SK-N-SH (cell line): Measurements from ENCODE around the gene GALNT17. TPM values are rescaled to one million over a fixed set of nuclear protein-coding genes. Genes with fewer than 3 reads are reported as not detected.

Experiments
- CTCF ChIA-PET: fragments of 300-600, 350-600 bp; formaldehyde crosslinking; extraction: SDS; loops from one replicate; lab custom pipeline; 2021; lab: Yijun Ruan, JAX
- POLR2A ChIA-PET: fragments of 350-600 bp; sonication (Branson Sonifier 250); formaldehyde crosslinking; extraction: SDS; loops from one replicate; lab custom pipeline; 2020; ENCODE audit warnings: antibody characterized with exemption, inconsistent platforms; lab: Yijun Ruan, JAX
- DNase-seq: peaks from one replicate; pipeline ENCODE4 v3.0.0; 2012
- H2AFZ ChIP-seq: fragments of 200-600 bp; sonication (generic); 2 replicates; pipeline ENCODE4 v1.8.1; 2016; ENCODE audit warnings: antibody characterized with exemption, mild to moderate bottlenecking, low read depth
- H3F3A ChIP-seq: fragments of 200-600 bp; sonication (generic); replicated peaks from 2 replicates; pipeline ENCODE3; 2016; ENCODE audit warnings: antibody characterized with exemption, mild to moderate bottlenecking; ENCODE audit not compliant: insufficient read depth
- H3K27ac ChIP-seq, 2 experiments: fragments of 200-500 bp in 1 of 2; fragments of 200-600 bp in 1 of 2; sonication (Bioruptor generic) in 1 of 2; sonication (generic), shearing (Covaris generic) in 1 of 2; 2 replicates each; pipeline versions ENCODE4 v1.5.1 to v1.6.1; 2014 to 2016; ENCODE audit warnings: low read depth in 2 of 2, inconsistent platforms in 1 of 2, low read length in 1 of 2, mild to moderate bottlenecking in 1 of 2, mixed read lengths in 1 of 2
- H3K27me3 ChIP-seq: fragments of 200-600 bp; sonication (generic), shearing (Covaris generic); 2 replicates; pipeline ENCODE4 v1.6.1; 2016; ENCODE audit warnings: mixed run types; ENCODE audit not compliant: insufficient read depth
- H3K36me3 ChIP-seq, 2 experiments: fragments of 200-500 bp in 1 of 2; fragments of 200-600 bp in 1 of 2; sonication (Bioruptor generic) in 1 of 2; sonication (generic) in 1 of 2; replicated peaks in 1 of 2; 2 replicates each; pipeline versions ENCODE3 to v1.5.1; 2014 to 2016; ENCODE audit warnings: low read length in 1 of 2, mild to moderate bottlenecking in 1 of 2; ENCODE audit not compliant: insufficient read depth in 2 of 2, control insufficient read depth in 1 of 2
- H3K4me1 ChIP-seq, 2 experiments: fragments of 200-500 bp in 1 of 2; fragments of 200-600 bp in 1 of 2; sonication (Bioruptor generic) in 1 of 2; sonication (generic), shearing (Covaris generic) in 1 of 2; 2 replicates each; pipeline versions ENCODE4 v1.5.1 to v1.6.1; 2014 to 2016; ENCODE audit warnings: low read depth in 1 of 2, low read length in 1 of 2, mixed run types in 1 of 2; ENCODE audit not compliant: insufficient read depth in 2 of 2, control insufficient read depth in 1 of 2
- H3K4me2 ChIP-seq: fragments of 200-600 bp; sonication (generic), shearing (Covaris generic); 2 replicates; pipeline ENCODE4 v1.6.1; 2017; ENCODE audit warnings: mixed run types
- H3K4me3 ChIP-seq, 2 experiments: fragments of 200-500 bp in 1 of 2; fragments of 200-600 bp in 1 of 2; sonication (Bioruptor generic) in 1 of 2; sonication (generic), shearing (Covaris generic) in 1 of 2; 2 replicates each; pipeline versions ENCODE4 v1.5.1 to v1.8.1; 2014 to 2016; ENCODE audit warnings: low read depth in 2 of 2, inconsistent platforms in 1 of 2, low read length in 1 of 2, mild to moderate bottlenecking in 1 of 2, mixed read lengths in 1 of 2, moderate library complexity in 1 of 2
- H3K79me2 ChIP-seq: fragments of 200-600 bp; sonication (generic); 2 replicates; pipeline ENCODE4 v1.8.1; 2017; ENCODE audit warnings: mild to moderate bottlenecking; ENCODE audit not compliant: insufficient read depth
- H3K9ac ChIP-seq: fragments of 200-600 bp; sonication (generic); 2 replicates; pipeline ENCODE4 v1.6.1; 2017; ENCODE audit warnings: mixed run types
- H3K9me2 ChIP-seq: fragments of 200-600 bp; sonication (generic); 2 replicates; pipeline ENCODE4 v1.6.1; 2017; ENCODE audit warnings: mixed run types
- H3K9me3 ChIP-seq: fragments of 200-600 bp; sonication (generic); 2 replicates; pipeline ENCODE4 v1.6.1; 2017; ENCODE audit warnings: mixed run types, mild to moderate bottlenecking, moderate library complexity
- H4K20me1 ChIP-seq: fragments of 200-600 bp; sonication (generic); 2 replicates; pipeline ENCODE4 v1.6.1; 2017; ENCODE audit warnings: mild to moderate bottlenecking, mixed run types; ENCODE audit not compliant: insufficient read depth
- CHD2 ChIP-seq: fragments of 150-350 bp; IDR thresholded peaks from 2 replicates; pipeline ENCODE4 v1.6.1; 2018; ENCODE audit warnings: low read length; ENCODE audit not compliant: partially characterized antibody
- ELF1 ChIP-seq: IDR thresholded peaks from 2 replicates; pipeline ENCODE4 v1.4.0; 2012
- EP300 ChIP-seq, 2 experiments: IDR thresholded peaks; 2 replicates each; pipeline versions ENCODE4 v1.4.0 to v1.6.1; 2012; ENCODE audit warnings: borderline replicate concordance in 1 of 2, low read depth in 1 of 2, low read length in 1 of 2
- FOSL2 ChIP-seq: IDR thresholded peaks from 2 replicates; pipeline ENCODE4 v1.4.0; 2012; ENCODE audit warnings: low read depth, mild to moderate bottlenecking, moderate library complexity, borderline replicate concordance
- FOXJ3 ChIP-seq: sonication (generic); formaldehyde crosslinking; IDR thresholded peaks from 2 replicates; pipeline ENCODE4 v1.5.1; 2020; ENCODE audit warnings: mild to moderate bottlenecking, missing genetic modification reagents
- GATA2 ChIP-seq: sonication (generic); formaldehyde crosslinking; IDR thresholded peaks from 2 replicates; pipeline ENCODE4 v1.5.0; 2020; ENCODE audit warnings: mild to moderate bottlenecking, missing genetic modification reagents
- NFIC ChIP-seq: IDR thresholded peaks from 2 replicates; pipeline ENCODE4 v1.4.0; 2012; ENCODE audit warnings: borderline replicate concordance
- NRF1 ChIP-seq: IDR thresholded peaks from 2 replicates; pipeline ENCODE4 v1.6.1; 2012; ENCODE audit warnings: low read depth, mild to moderate bottlenecking, low read length
- POLR2AphosphoS5 ChIP-seq: IDR thresholded peaks from 2 replicates; pipeline ENCODE4 v1.6.1; 2012; ENCODE audit warnings: low read depth, low read length
- RAD21 ChIP-seq: IDR thresholded peaks from 2 replicates; pipeline ENCODE4 v1.6.1; 2012; ENCODE audit warnings: mild to moderate bottlenecking, low read length
- RCOR1 ChIP-seq: fragments of 150-350 bp; IDR thresholded peaks from 2 replicates; pipeline ENCODE4 v1.6.1; 2017; ENCODE audit warnings: antibody characterized with exemption, low read length
- RFX5 ChIP-seq: IDR thresholded peaks from 2 replicates; pipeline ENCODE4 v1.6.1; 2012; ENCODE audit warnings: mild to moderate bottlenecking, improper control_type of control experiment, low read length
- RXRA ChIP-seq: IDR thresholded peaks from 2 replicates; pipeline ENCODE4 v1.4.0; 2012; ENCODE audit warnings: low read depth, mild to moderate bottlenecking, borderline replicate concordance
- SIN3A ChIP-seq: IDR thresholded peaks from 2 replicates; pipeline ENCODE4 v1.6.1; 2012; ENCODE audit warnings: low read depth, mild to moderate bottlenecking, low read length, moderate library complexity, borderline replicate concordance
- TAF1 ChIP-seq: IDR thresholded peaks from 2 replicates; pipeline ENCODE4 v1.6.1; 2012; ENCODE audit warnings: low read depth, mild to moderate bottlenecking, low read length, moderate library complexity, borderline replicate concordance
- TCF12 ChIP-seq: IDR thresholded peaks from 2 replicates; pipeline ENCODE4 v1.4.0; 2012
- TEAD4 ChIP-seq: IDR thresholded peaks from 2 replicates; pipeline ENCODE4 v1.4.0; 2012; ENCODE audit warnings: mild to moderate bottlenecking, borderline replicate concordance; ENCODE audit not compliant: insufficient read depth
- USF2 ChIP-seq: fragments of 150-350 bp; IDR thresholded peaks from 2 replicates; pipeline ENCODE4 v1.6.1; 2017; ENCODE audit warnings: antibody characterized with exemption, low read length, low read depth, borderline replicate concordance
- YY1 ChIP-seq: IDR thresholded peaks from 2 replicates; pipeline ENCODE4 v1.4.0; 2012; ENCODE audit warnings: low read depth, mild to moderate bottlenecking
- WGBS: methylation state at CpG from one replicate; pipeline ENCODE4 v1.1.6; 2017; ENCODE audit warnings: low lambda C conversion rate; 5-methylcytosine and 5-hydroxymethylcytosine counted together
- polyA plus RNA-seq, 3 experiments: library from polyadenylated mRNA; depleted of rRNA; stranded (reverse); fragments of >200 nt; gene quantifications; 2 replicates each; pipeline ENCODE4 v1.2.3, GENCODE V29; 2012
- TF ChIP-seq, protein P1 (sequence below): IDR thresholded peaks from 2 replicates; pipeline ENCODE4 v1.4.0; 2012; ENCODE audit warnings: low read depth, borderline replicate concordance
- TF ChIP-seq, protein P2 (sequence below): IDR thresholded peaks from 2 replicates; pipeline ENCODE4 v1.6.1; 2012; ENCODE audit warnings: mild to moderate bottlenecking, low read depth, low read length, moderate library complexity
- TF ChIP-seq, protein P3 (sequence below): fragments of 150-350 bp; IDR thresholded peaks from 2 replicates; pipeline ENCODE4 v1.6.1; 2016; ENCODE audit warnings: mild to moderate bottlenecking, low read depth, low read length

The GALNT17 gene
- polyA plus RNA-seq, 1 of the 3 experiments (the other 2 are of a cell fraction), result not detected

GRCh38 chr7:71393661-71394060 lies 261.7 kb downstream of the GALNT17 start:
- Histone ChIP-seq H2AFZ (no peak overlapping the region), H3K9me3 (peaks cover 12% of the 10 kb centered on the region; the same call in 1 of the 2 replicates), H3K27ac (no peak overlapping the region), H3K9ac (no peak overlapping the region), H3K36me3 (no peaks in the 10 kb centered on the region), H3K9me2 (no peaks in the 10 kb centered on the region), H3F3A (no peaks in the 10 kb centered on the region), H3K4me3 (no peak overlapping the region), H3K79me2 (no peaks in the 10 kb centered on the region), H4K20me1 (no peaks in the 10 kb centered on the region), H3K4me1 (no peaks in the 10 kb centered on the region), H3K27me3 (no peaks in the 10 kb centered on the region), H3K4me2 (no peak overlapping the region)
- DNase-seq, result no peak
- POLR2A ChIA-PET, result no interaction called here
- TF ChIP-seq TCF12 (no peak), GATA2 (CRISPR knock-in tag) (no peak), NRF1 (no peak), TEAD4 (no peak), EP300 (IDR thresholded peaks at IDR 0.05; ENCODE audit: borderline replicate concordance in 1 of 2, low read depth in 1 of 2, low read length in 1 of 2) (no peak), RAD21 (no peak), RXRA (no peak), RCOR1 (no peak), ELF1 (no peak), NFIC (no peak), POLR2AphosphoS5 (no peak), TAF1 (no peak), RFX5 (no peak), FOXJ3 (CRISPR knock-in tag) (no peak), CHD2 (no peak)
- TF ChIP-seq, protein P1, sequence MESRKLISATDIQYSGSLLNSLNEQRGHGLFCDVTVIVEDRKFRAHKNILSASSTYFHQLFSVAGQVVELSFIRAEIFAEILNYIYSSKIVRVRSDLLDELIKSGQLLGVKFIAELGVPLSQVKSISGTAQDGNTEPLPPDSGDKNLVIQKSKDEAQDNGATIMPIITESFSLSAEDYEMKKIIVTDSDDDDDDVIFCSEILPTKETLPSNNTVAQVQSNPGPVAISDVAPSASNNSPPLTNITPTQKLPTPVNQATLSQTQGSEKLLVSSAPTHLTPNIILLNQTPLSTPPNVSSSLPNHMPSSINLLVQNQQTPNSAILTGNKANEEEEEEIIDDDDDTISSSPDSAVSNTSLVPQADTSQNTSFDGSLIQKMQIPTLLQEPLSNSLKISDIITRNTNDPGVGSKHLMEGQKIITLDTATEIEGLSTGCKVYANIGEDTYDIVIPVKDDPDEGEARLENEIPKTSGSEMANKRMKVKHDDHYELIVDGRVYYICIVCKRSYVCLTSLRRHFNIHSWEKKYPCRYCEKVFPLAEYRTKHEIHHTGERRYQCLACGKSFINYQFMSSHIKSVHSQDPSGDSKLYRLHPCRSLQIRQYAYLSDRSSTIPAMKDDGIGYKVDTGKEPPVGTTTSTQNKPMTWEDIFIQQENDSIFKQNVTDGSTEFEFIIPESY, result no peak
- 20% methylated on average over 7 of the region's 7 CpGs for whole genome bisulfite sequencing
- CTCF ChIA-PET, result no interaction called here

DNA sequence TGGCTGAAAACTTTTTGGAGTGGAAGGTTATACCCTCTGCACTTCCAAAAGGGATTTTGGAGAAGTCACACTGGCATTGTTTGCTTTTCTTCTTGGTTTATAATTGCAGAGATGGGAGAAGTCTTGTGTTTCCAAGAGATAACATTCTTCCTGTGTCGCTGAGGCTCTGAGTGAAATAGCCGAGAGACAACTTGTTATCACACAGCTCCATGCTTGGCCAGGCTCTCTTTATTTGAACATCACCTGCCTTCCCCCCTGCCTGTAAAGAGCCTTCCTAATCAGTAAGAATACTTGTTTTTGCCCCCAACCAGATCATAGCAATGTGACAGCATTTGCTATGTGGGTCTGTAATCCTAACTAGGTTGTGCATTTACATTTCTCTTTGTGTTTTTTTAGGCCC lies 270.7 kb downstream of the GALNT17 start:
- Histone ChIP-seq H3K4me3 (no peak overlapping the region), H3F3A (no peaks in the 10 kb centered on the region), H3K27me3 (no peaks in the 10 kb centered on the region), H3K9me3 (peaks cover 8% of the 10 kb centered on the region; the same call in 1 of the 2 replicates), H3K27ac (no peak overlapping the region), H4K20me1 (no peaks in the 10 kb centered on the region), H3K9ac (no peak overlapping the region), H2AFZ (no peak overlapping the region), H3K4me2 (no peak overlapping the region), H3K9me2 (no peaks in the 10 kb centered on the region), H3K36me3 (no peaks in the 10 kb centered on the region), H3K4me1 (no peaks in the 10 kb centered on the region), H3K79me2 (no peaks in the 10 kb centered on the region)
- POLR2A ChIA-PET, result no interaction called here
- DNase-seq, result no peak
- 29% methylated on average over 2 of the region's 2 CpGs for WGBS
- no peak for TF ChIP-seq USF2
- TF ChIP-seq RCOR1, result no peak
- TF ChIP-seq, protein P2, sequence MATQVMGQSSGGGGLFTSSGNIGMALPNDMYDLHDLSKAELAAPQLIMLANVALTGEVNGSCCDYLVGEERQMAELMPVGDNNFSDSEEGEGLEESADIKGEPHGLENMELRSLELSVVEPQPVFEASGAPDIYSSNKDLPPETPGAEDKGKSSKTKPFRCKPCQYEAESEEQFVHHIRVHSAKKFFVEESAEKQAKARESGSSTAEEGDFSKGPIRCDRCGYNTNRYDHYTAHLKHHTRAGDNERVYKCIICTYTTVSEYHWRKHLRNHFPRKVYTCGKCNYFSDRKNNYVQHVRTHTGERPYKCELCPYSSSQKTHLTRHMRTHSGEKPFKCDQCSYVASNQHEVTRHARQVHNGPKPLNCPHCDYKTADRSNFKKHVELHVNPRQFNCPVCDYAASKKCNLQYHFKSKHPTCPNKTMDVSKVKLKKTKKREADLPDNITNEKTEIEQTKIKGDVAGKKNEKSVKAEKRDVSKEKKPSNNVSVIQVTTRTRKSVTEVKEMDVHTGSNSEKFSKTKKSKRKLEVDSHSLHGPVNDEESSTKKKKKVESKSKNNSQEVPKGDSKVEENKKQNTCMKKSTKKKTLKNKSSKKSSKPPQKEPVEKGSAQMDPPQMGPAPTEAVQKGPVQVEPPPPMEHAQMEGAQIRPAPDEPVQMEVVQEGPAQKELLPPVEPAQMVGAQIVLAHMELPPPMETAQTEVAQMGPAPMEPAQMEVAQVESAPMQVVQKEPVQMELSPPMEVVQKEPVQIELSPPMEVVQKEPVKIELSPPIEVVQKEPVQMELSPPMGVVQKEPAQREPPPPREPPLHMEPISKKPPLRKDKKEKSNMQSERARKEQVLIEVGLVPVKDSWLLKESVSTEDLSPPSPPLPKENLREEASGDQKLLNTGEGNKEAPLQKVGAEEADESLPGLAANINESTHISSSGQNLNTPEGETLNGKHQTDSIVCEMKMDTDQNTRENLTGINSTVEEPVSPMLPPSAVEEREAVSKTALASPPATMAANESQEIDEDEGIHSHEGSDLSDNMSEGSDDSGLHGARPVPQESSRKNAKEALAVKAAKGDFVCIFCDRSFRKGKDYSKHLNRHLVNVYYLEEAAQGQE, result no peak
- TF ChIP-seq YY1, result no peak
- TF ChIP-seq, protein P3, sequence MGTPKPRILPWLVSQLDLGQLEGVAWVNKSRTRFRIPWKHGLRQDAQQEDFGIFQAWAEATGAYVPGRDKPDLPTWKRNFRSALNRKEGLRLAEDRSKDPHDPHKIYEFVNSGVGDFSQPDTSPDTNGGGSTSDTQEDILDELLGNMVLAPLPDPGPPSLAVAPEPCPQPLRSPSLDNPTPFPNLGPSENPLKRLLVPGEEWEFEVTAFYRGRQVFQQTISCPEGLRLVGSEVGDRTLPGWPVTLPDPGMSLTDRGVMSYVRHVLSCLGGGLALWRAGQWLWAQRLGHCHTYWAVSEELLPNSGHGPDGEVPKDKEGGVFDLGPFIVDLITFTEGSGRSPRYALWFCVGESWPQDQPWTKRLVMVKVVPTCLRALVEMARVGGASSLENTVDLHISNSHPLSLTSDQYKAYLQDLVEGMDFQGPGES, result no peak
- no peak for TF ChIP-seq RAD21
- no peak for TF ChIP-seq SIN3A
- no peak for TF ChIP-seq NFIC
- no peak for TF ChIP-seq EP300 (IDR thresholded peaks at IDR 0.05; ENCODE audit: borderline replicate concordance in 1 of 2, low read depth in 1 of 2, low read length in 1 of 2)
- TF ChIP-seq FOSL2, result no peak
- CTCF ChIA-PET, result no interaction called here
